CD4-positive, alpha-beta T cell treated with Interferon alpha-2 for 1 hour (primary cell): ENCODE measurements around the gene CKAP4.

Source experiments
- DNase-seq, 2 donors: peaks; one replicate each; pipeline ENCODE4 v3.0.0-alpha.2; 2020 to 2022

CKAP4 gene

DNA sequence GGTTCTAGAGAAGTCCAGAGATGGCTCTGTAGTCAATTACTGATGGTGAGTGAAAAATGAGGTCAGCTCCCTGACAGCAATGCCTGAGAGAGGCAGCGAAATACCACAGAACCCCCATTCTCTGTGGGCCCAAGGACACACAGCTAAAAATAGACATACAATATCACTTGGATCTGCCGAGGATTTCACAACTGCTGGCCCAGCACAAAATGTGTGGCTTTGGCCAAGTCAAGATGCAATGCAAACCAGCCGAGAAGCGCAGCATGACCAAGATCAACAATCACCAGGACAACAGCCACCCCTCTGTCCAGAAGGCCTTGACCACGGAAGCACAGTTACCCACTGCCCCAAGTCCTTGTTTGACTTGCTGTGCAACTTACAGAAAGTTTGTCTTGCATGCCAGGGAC is 52.2 kb downstream of the CKAP4 start:
- DNase-seq: no peak

DNA sequence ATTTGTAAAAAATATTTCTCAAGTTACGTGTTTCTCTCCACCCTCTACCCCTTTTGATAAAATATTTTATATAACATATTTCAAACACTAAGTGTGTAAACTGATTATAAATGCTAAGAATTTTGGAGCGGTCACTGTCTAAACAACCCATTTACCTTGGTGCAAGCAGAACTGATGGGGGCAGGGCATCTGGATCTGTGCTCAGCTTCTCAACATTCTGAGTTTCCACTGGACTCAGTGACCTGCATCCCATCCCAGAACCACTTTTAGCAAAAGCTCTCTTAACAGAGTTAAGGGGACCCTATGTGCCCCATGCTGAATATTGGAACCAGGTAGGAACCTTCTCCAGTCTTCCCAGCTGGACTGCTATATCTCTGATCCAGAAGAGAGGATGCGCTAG is 53.5 kb downstream of the CKAP4 start:
- no peak for DNase-seq

DNA sequence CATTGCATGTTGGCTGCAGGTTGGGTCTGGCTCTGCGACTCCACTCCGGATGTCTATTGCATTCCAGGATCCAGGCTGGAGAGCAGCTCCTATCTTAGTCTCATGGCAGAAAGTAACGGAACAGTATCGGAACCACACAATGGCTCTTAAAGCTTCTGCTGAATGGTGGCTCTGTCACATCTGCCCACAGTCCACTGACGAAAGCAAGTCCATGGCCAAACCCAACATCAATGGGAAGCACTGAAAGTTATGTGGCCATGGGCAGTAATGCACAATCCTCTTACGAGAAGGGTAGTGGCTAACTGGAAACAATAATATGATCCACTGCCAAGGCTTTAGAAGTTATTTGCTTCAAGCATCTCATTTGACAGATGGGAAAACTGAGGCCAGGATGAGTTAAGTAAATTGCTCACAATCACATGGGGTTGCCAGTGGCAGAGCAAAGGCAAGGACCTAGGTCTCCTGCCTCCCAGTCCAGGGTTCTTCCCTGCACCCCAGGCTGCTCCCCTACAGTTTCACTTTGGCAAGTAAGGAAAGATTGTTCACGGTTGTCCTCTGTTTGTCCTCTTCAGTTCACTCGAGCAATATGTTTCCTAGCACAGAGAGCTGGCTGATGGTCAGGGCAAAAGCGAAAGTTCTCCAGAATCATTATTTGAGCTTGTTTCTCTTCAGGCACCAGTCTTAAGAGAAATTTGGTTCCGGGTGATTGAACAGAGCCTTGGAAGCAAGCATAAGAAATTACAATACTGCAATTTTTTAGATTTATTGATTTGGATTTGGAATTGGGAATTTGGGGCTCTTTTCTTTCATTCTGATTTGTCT is 54.2 kb downstream of the CKAP4 start:
- no peak for DNase-seq

DNA sequence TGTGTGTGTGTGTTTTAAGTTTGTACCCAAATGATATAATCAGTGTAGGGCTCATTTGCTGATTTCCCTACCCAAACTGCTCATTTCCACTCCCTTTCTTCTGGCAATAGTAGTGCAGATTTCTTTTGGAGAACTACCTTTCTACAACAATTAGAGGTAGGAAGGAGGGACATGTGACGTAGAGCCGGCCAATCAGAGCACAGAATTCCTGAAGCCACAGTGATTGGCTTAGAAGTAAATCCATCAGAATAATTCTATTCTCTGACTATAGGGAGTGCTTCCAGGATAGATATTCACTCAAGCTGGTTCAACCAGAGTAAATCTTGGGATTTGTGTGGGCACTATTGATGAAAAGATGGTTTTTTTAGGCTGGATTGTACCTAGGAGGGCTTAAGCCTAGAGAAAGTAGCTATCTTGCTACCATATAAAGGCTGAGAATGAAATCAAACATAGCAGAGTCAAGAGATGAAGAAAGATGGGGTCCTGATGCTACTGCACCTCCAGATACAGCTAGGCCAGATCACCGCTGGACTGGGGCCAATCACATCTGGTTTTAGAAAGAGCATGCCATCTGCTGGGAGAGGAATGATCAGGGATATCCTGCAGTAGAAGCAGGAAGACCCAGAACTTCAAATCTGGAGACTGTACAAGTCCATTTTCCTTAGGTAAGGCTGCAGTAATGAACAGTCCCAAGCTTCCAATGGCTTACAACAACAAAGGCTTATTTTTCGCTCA is 55.0 kb downstream of the CKAP4 start:
- no peak for DNase-seq

DNA sequence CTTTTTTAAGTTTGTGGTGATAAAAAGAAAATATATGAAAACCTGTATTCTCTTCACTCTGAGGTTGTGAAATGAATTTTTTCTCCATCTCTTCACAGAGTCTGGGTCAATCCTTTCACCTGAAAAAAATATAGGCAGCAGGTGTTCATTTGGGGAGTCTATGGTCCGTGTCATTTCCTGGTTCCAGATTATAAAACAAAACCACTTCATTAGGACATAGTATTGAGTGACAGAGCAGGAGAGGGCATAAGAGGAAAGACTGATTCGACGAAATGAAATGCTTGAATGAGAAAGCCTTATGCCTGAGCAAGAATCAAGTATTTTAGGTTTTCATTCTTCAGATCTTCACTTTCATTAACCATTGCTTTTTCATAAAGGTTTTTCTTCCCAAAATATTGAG is 57.2 kb downstream of the CKAP4 start:
- DNase-seq: no peak

- no peak for DNase-seq
Observed at GRCh38 chr12:106189341-106189740, 58.5 kb downstream of the CKAP4 start.

GRCh38 chr12:106188256-106188655 is 59.6 kb downstream of the CKAP4 start:
- no peak for DNase-seq
